NCI-H524 (cell line): ENCODE measurements around the gene TRIM44.
"Not testable (repeated sequence)": the region's sequence is repeated elsewhere in the genome, so short reads cannot be mapped to it uniquely, and the experiment has no call there.

Source experiments
- DNase-seq, 2 experiments: peaks; one replicate each; lab custom pipeline; 2025; lab: John Stamatoyannopoulos, UW

The TRIM44 gene

DNA sequence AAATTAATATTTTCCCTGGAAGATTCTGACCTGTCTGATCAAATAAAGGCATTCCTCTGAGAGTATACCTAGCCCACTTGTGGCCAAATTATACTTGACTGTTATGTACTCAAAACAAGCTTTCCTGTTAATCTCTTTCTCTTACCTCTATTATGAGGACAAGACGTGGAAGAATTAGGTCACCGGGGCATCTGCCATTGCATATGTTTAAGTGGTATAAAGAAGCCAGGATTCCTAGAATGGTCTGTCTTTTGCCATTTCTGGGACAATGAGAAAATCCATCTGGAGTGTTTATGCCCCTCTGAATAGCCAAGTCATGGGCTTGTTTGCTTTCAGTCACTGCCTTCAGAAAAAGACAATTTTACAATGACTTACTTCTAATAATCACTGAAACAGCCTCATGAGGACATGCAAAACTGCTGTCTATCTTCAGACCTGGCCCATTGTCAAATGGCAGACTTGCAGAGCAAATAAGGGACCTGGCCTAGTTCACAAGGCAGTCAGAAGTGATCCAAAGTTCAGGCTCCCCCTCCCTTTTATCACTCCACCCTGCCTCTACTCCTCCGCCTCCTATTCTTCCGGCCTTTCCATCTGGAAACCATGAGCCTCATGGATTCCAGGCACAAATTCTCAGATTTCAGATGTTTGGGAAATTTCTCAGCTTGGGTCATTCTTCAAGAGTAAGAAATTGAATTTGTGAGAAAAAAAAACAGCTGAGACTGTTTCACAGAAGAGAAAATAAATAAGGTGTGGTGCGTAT is 153.2 kb downstream of the TRIM44 start:
- peak; percentile 85 to 96 for DNase-seq

GRCh38 chr11:35820614-35821013 is 158.0 kb downstream of the TRIM44 start:
- DNase-seq: no peak

- DNase-seq: no peak
These were observed 160.4 kb downstream of the TRIM44 start for GRCh38 chr11:35822815-35823495.

GRCh38 chr11:35823742-35824298 is 161.2 kb downstream of the TRIM44 start:
- no peak for DNase-seq

GRCh38 chr11:35825386-35825785 is 162.8 kb downstream of the TRIM44 start:
- DNase-seq: no peak

- DNase-seq: no peak
These were observed 163.4 kb downstream of the TRIM44 start for GRCh38 chr11:35826006-35826405.

- no peak for DNase-seq
These were observed 164.4 kb downstream of the TRIM44 start for GRCh38 chr11:35826949-35827348.

GRCh38 chr11:35836205-35836604 is 173.6 kb downstream of the TRIM44 start:
- no peak for DNase-seq

DNA sequence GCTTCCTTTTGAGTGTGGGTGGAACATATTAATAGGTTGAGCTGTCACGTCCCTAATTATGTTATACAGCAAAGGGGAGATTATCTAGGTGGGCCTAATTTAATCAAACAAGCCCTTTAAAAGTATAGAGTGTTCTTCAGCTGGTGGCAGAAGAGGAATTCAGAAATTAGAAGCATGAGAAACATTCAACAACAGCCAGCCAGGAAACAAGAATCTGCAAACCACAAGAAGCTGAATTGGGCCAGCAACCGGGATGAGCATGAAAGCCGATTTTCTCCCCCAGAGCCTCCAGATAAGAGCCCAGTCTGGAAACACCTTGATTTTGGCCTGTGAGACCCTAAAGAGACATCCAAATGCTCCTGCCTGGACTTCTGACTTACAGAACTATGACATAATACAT is 175.5 kb downstream of the TRIM44 start:
- no peak for DNase-seq

DNA sequence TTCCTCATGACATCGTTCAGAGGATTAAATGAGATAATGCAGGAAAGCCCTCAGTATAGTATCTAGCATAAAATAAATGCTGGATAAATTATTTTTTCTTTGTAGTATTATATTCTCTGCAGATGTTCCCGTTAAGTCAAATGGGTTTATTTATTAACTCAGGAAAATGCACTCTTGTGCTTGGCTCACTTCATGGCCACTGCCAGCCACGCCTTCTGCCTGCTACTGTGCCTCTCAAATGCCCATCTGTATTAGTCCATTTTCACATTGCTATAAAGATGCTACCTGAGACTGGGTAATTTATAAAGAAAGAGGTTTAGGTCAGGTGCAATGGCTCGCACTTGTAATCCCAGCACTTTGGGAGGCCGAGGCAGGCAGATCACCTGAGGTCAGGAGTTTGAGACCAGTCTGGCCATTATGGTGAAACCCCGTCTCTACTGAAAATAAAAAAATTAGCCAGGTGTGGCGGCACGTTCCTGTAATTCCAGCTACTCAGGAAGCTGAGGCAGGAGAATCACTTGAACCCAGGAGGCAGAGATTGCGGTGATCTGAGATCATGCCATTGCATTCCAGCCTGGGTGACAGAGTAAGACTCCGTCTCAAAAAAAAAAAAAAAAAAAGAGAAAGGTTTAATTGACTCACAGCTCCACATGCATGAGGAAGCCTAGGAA is 176.3 kb downstream of the TRIM44 start:
- not testable (repeated sequence) for DNase-seq

DNA sequence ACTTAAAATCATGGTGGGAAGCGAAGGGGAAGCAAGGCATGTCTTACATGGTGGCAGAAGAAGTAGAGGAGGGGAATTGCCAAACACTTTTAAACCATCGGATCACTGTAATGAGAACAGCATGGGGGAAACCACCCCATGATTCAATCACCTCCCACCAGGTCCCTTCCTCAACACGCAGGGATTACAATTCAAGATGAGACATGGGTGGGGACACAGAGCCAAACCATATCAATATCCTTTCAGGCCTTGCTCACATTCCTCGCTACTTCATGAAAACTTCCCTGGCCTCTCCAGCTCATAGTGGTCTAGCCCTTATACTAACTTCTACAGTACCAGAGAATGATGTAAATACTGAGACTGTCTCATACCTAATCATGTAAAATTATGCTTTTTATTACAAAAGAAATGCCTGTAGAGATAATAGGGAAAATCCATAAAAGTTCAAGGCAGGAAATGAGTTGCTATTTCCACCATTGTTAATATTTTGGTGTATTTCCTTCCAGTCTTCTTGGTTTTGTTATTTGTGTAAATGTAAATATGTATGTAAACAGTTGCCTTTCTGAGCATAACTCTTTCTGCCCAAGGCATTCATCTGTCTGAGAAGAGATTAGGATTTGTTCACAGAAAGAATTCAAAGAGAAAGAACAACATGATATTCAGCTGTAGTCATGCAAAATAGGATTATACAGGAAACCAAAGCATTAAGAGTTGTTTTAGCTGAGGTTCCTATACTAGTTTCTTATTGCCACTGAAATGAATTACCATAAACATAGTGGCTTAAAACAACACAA is 177.0 kb downstream of the TRIM44 start:
- no peak for DNase-seq

GRCh38 chr11:35841733-35842132 is 179.2 kb downstream of the TRIM44 start:
- DNase-seq: no peak

- no peak for DNase-seq
These were observed 180.4 kb downstream of the TRIM44 start for GRCh38 chr11:35842958-35843357.

- DNase-seq: no peak
These were observed 182.0 kb downstream of the TRIM44 start for GRCh38 chr11:35844579-35844978.

DNA sequence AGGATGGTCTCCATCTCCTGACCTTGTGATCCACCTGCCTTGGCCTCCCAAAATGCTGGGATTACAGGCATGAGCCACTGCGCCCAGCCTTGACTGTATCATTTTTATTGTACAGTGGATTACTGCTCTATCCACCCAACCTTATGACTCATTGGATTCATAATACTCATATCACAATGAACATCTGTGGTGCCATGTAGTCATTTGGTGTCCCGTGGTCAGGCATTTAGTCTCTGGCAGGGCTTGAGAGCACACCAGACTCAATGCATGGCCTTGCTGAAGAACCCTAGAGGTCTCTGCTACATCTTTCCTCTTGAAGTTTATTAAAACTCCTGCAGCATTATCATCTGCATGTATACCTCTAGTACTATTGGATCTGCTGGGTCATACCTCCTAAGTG is 183.3 kb downstream of the TRIM44 start:
- DNase-seq: no peak

DNA sequence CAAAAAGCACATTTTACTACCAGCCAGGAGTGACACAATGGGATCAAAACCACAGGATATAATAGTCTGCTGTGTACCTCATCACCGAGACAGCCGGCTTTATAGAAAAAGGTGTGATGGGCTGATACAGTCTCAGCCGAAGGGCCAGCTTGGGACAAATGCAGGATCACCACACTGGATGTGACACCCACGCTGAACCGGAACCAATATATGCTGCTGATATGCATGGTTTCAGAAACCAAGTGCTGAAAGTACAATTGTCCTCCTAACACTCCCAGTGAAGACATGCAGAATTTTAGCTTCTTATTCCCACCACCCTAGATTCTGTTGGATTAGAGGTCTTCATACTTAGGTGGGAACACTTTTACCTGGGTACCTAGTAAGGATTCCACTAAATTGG is 184.3 kb downstream of the TRIM44 start:
- no peak for DNase-seq

DNA sequence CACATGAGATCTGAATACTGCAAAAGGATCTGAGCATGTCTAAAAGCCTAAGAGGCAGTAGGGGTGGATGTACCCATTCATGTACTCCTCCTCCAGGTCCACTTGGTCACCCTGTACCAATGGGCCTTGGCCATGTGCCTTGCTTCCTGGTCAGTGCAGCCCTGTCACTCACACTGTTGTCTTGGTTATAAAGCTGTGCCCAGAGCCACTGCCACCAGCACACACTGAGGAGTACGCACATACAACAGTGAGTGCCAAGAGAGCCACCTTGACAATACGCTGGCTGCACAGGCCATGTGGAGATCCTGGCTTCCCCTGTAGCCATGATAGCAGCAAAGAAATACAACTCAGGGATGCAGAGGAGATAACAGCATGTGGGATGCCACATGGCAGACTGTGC is 184.9 kb downstream of the TRIM44 start:
- DNase-seq: no peak

- no peak for DNase-seq
These were observed 186.0 kb downstream of the TRIM44 start for GRCh38 chr11:35848616-35849015.

DNA sequence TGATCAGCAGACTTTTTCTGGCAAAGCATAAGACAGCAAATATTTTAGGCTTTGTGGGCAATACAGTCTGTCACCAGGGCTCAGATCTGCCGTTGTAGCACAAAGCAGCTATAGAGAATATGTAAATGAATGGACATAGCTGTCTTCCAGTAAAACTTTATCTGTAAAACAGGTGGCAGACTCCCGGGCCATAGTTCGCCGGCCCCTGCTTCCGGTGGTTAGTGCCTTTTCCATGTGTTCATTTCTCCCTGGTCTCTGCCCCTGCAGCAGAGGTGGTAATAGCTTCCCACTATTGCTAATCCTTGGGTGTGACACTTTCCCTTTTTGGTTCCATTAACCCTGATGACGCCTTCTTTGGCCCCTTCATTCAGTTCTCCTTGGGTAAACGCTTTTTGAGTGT is 187.6 kb downstream of the TRIM44 start:
- DNase-seq: no peak

GRCh38 chr11:35851342-35851741 is 188.8 kb downstream of the TRIM44 start:
- DNase-seq: no peak

DNA sequence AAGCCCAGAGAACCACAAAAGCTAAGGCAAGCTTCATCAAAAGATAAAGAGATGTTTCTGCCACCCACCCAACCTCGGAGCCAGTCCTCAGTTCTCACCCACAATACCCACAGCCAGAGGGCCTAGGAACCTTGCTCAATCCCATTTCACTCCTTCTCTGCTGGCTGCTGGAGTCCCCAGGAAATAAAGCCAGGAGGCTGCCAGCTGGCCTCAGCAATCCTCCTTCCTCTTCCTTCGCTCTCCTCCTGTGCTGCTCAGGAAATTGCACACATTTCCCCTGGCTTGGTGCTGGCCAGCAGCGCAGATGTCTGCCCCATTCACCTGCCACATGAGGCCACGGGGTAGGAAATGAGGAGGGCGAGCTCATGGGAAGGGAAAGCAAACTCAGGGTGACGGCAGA is 189.5 kb downstream of the TRIM44 start:
- DNase-seq: peak; percentile 14 to 73

GRCh38 chr11:35853971-35854370 is 191.4 kb downstream of the TRIM44 start:
- peak; percentile 83 to 92 for DNase-seq
